Duodenal mucosa (tissue), 2 donors: ENCODE measurements around the gene TTLL3.

Source experiments
- H3K27ac ChIP-seq: one replicate; pipeline ENCODE4 v1.7.0; 2013; ENCODE audit warnings: low read depth, low read length
- H3K27me3 ChIP-seq, 2 donors: one replicate each; pipeline ENCODE4 v1.7.0; 2013; ENCODE audit warnings: low read length in 2 of 2, control low read depth in 1 of 2; ENCODE audit not compliant: insufficient read depth in 2 of 2, control insufficient read depth in 1 of 2
- H3K36me3 ChIP-seq, 2 donors: one replicate each; pipeline ENCODE4 v1.7.0; 2013; ENCODE audit warnings: low read length in 2 of 2, control low read depth in 1 of 2; ENCODE audit not compliant: insufficient read depth in 2 of 2, control insufficient read depth in 1 of 2
- H3K4me1 ChIP-seq, 2 donors: one replicate each; pipeline ENCODE4 v1.7.0; 2013; ENCODE audit warnings: low read length in 2 of 2, control low read depth in 1 of 2; ENCODE audit not compliant: insufficient read depth in 2 of 2, control insufficient read depth in 1 of 2
- H3K4me3 ChIP-seq, 2 donors: one replicate each; pipeline ENCODE4 v1.7.0; 2013; ENCODE audit warnings: low read length in 2 of 2, low read depth in 1 of 2
- H3K9ac ChIP-seq, 2 donors: one replicate each; pipeline ENCODE4 v1.7.0; 2013; ENCODE audit warnings: low read length in 2 of 2, low read depth in 1 of 2
- H3K9me3 ChIP-seq, 2 donors: one replicate each; pipeline ENCODE4 v1.7.0; 2013; ENCODE audit warnings: low read length in 2 of 2, control low read depth in 1 of 2; ENCODE audit not compliant: control insufficient read depth in 1 of 2

TTLL3 gene

GRCh38 chr3:9809615-9810432 is at the start of gene TTLL3:
TSS of gene TTLL3 (plus strand) at chr3:9810262. CDS start at chr3:9810662, 400 bp downstream.
- H3K4me3 ChIP-seq: peak within 1 kb of the TSS; percentile 78 to 79
- H3K36me3 ChIP-seq: peaks cover 10 to 27% of the 10 kb centered on the region in 2 donors
- H3K27ac ChIP-seq: peak within 1 kb of the TSS; percentile 96
- peak within 1 kb of the TSS; percentile 70 to 71 for H3K9ac ChIP-seq
- no peaks in the 10 kb centered on the region for H3K27me3 ChIP-seq
- H3K9me3 ChIP-seq: no peaks in the 10 kb centered on the region
- peaks cover 18 to 29% of the 10 kb centered on the region in 2 donors for H3K4me1 ChIP-seq

- no peaks in the 10 kb centered on the region for H3K4me1 ChIP-seq
- peaks cover 34 to 64% of the 10 kb centered on the region in 2 donors for H3K36me3 ChIP-seq
- no peak overlapping the region for H3K9ac ChIP-seq
- no peaks in the 10 kb centered on the region for H3K27me3 ChIP-seq
- no peak overlapping the region for H3K27ac ChIP-seq
- H3K4me3 ChIP-seq: no peak overlapping the region
- H3K9me3 ChIP-seq: no peaks in the 10 kb centered on the region
Measured at GRCh38 chr3:9760779-9761505, 49.1 kb upstream of the TTLL3 start.

- Histone ChIP-seq H3K9ac (no peak overlapping the region), H3K4me1 (no peaks in the 10 kb centered on the region), H3K27ac (no peak overlapping the region), H3K4me3 (no peak overlapping the region), H3K27me3 (no peaks in the 10 kb centered on the region), H3K36me3 (peaks cover 27 to 55% of the 10 kb centered on the region in 2 donors), H3K9me3 (no peaks in the 10 kb centered on the region)
Measured at GRCh38 chr3:9761919-9762318, 48.1 kb upstream of the TTLL3 start.

- Histone ChIP-seq H3K36me3 (peaks cover 23 to 45% of the 10 kb centered on the region in 2 donors), H3K9me3 (no peaks in the 10 kb centered on the region), H3K4me1 (peaks cover 5 to 9% of the 10 kb centered on the region in 2 donors)
Measured at GRCh38 chr3:9762871-9763270, 47.2 kb upstream of the TTLL3 start.

GRCh38 chr3:9765865-9766264 is 44.2 kb upstream of the TTLL3 start:
- no peak overlapping the region for H3K9ac ChIP-seq
- H3K36me3 ChIP-seq: peaks cover 7 to 21% of the 10 kb centered on the region in 2 donors
- no peak overlapping the region for H3K4me3 ChIP-seq
- peaks cover 32 to 33% of the 10 kb centered on the region in 2 donors for H3K4me1 ChIP-seq
- H3K27ac ChIP-seq: no peak overlapping the region
- no peaks in the 10 kb centered on the region for H3K27me3 ChIP-seq
- H3K9me3 ChIP-seq: no peaks in the 10 kb centered on the region

More at GRCh38 chr3:9762871-9763270, 47.2 kb upstream of the TTLL3 start:
- Histone ChIP-seq H3K9ac (no peak overlapping the region), H3K4me3 (no peak overlapping the region), H3K27ac (no peak overlapping the region), H3K27me3 (no peaks in the 10 kb centered on the region)

- Histone ChIP-seq H3K27ac (no peak overlapping the region), H3K36me3 (peaks cover 6 to 7% of the 10 kb centered on the region in 2 donors), H3K4me1 (peaks cover 32 to 33% of the 10 kb centered on the region in 2 donors), H3K9ac (peak overlapping the region in 1 of 2 donors; percentile 23), H3K27me3 (no peaks in the 10 kb centered on the region), H3K4me3 (no peak overlapping the region), H3K9me3 (no peaks in the 10 kb centered on the region)
Measured at GRCh38 chr3:9767418-9767817, 42.6 kb upstream of the TTLL3 start.

GRCh38 chr3:9768141-9768775 is 41.8 kb upstream of the TTLL3 start:
- peaks cover 32 to 33% of the 10 kb centered on the region in 2 donors for H3K4me1 ChIP-seq
- no peaks in the 10 kb centered on the region for H3K9me3 ChIP-seq
- H3K4me3 ChIP-seq: peak overlapping the region; percentile 76 to 83
- peak overlapping the region; percentile 32 to 84 for H3K9ac ChIP-seq
- H3K36me3 ChIP-seq: peaks cover 0 to 7% of the 10 kb centered on the region in 2 donors
- H3K27ac ChIP-seq: no peak overlapping the region
- no peaks in the 10 kb centered on the region for H3K27me3 ChIP-seq

GRCh38 chr3:9769012-9769411 is 41.0 kb upstream of the TTLL3 start:
- no peak overlapping the region for H3K27ac ChIP-seq
- H3K36me3 ChIP-seq: peaks cover 0 to 7% of the 10 kb centered on the region in 2 donors
- peak overlapping the region; percentile 76 to 83 for H3K4me3 ChIP-seq
- H3K4me1 ChIP-seq: peaks cover 32 to 33% of the 10 kb centered on the region in 2 donors
- H3K27me3 ChIP-seq: no peaks in the 10 kb centered on the region
- peak overlapping the region; percentile 84 to 86 for H3K9ac ChIP-seq
- H3K9me3 ChIP-seq: no peaks in the 10 kb centered on the region

- H3K27ac ChIP-seq: peak within 1 kb of the TSS; percentile 53
- H3K36me3 ChIP-seq: peaks cover 0 to 7% of the 10 kb centered on the region in 2 donors
- H3K9me3 ChIP-seq: no peaks in the 10 kb centered on the region
- peak within 1 kb of the TSS; percentile 76 to 83 for H3K4me3 ChIP-seq
- H3K27me3 ChIP-seq: no peaks in the 10 kb centered on the region
- peaks cover 32 to 33% of the 10 kb centered on the region in 2 donors for H3K4me1 ChIP-seq
- H3K9ac ChIP-seq: peak within 1 kb of the TSS; percentile 84 to 86
Measured at GRCh38 chr3:9769426-9770275, 40.4 kb upstream of the TTLL3 start, which contains the start of gene CAMK1. TSS of gene CAMK1 (minus strand) at chr3:9769947. CDS start at chr3:9767749, 2,198 bp downstream.
